HG03025 (cell line): ENCODE measurements around the gene CD63.

Experiments
- ATAC-seq: cut with Tn5 transposase; IDR thresholded peaks from one replicate; pipeline ENCODE4 v1.9.1; 2021; ENCODE audit warnings: mild to moderate bottlenecking, moderate library complexity; ENCODE audit not compliant: unreplicated experiment, low FRiP score

The CD63 gene

GRCh38 chr12:55707841-55708694, 20.7 kb downstream of the CD63 start, which contains the start of gene ITGA7:
Gene ITGA7 (minus strand): TSS chr12:55707904. CDS start chr12:55707682, 222 bp downstream.
- ATAC-seq = no peak

- no peak for ATAC-seq
Observed at GRCh38 chr12:55707219-55707671, 21.6 kb downstream of the CD63 start.

- no peak for ATAC-seq
Observed at GRCh38 chr12:55706568-55707218, 22.1 kb downstream of the CD63 start.

- ATAC-seq = no peak
Observed at GRCh38 chr12:55705782-55706402, 22.9 kb downstream of the CD63 start.

- no peak for ATAC-seq
Observed at GRCh38 chr12:55704824-55705718, 23.7 kb downstream of the CD63 start.

GRCh38 chr12:55703901-55704761, 24.7 kb downstream of the CD63 start:
- no peak for ATAC-seq

GRCh38 chr12:55703288-55703687, 25.5 kb downstream of the CD63 start:
- ATAC-seq = no peak

GRCh38 chr12:55702861-55703260, 25.9 kb downstream of the CD63 start:
- no peak for ATAC-seq

- no peak for ATAC-seq
Observed at GRCh38 chr12:55700255-55701018, 28.4 kb downstream of the CD63 start.

GRCh38 chr12:55699471-55700055, 29.2 kb downstream of the CD63 start:
- no peak for ATAC-seq

- ATAC-seq = no peak
Observed at GRCh38 chr12:55698965-55699364, 29.8 kb downstream of the CD63 start.

- ATAC-seq = no peak
Observed at GRCh38 chr12:55698241-55698955, 30.4 kb downstream of the CD63 start.

- no peak for ATAC-seq
Observed at GRCh38 chr12:55697686-55698085, 31.1 kb downstream of the CD63 start.

- no peak for ATAC-seq
Observed at GRCh38 chr12:55696796-55697462, 31.9 kb downstream of the CD63 start.

GRCh38 chr12:55696141-55696540, 32.7 kb downstream of the CD63 start:
- ATAC-seq = no peak

- no peak for ATAC-seq
Observed at GRCh38 chr12:55695349-55695748, 33.5 kb downstream of the CD63 start.

GRCh38 chr12:55694651-55695050, 34.2 kb downstream of the CD63 start:
- no peak for ATAC-seq
